ENCODE data around the gene NEDD4L.

DNA sequence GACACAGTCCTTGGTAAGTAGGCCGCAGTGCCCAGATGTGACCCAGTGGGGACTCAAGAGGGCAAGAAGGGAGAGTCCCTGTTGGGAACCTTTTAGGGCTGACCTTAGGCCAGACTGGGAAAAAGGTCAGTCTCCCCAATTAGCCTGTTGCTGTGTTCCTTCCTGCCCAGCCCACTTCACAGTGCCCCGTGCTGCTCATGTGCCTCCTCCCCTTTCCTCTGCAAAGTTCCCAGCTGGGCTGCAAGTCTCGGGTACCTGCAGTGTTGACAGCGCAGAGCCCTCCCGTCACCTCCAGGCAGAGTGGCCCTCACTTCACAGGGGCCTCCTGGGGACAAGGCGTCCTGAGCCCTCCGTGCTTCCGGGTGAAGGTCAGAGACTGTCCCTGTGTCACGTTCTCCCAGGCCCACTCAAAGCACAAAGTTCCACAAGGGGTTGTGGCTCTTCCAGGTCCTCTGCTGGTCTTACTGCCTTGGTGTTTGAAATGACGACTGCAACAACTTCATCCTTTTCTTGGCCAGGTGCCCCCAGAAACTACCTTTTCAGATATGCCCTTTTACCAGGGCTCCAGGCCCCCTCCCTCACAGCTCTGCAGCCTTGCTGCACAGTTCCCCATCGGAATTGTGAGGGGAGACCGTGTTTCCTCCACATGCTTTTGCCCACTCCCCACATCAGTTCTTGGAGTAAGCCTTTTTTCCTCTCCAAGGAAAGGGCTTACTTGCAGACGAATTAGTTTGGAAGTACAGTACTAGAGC is 359.1 kb downstream of the NEDD4L start:
- TF ChIP-seq, protein P1, sequence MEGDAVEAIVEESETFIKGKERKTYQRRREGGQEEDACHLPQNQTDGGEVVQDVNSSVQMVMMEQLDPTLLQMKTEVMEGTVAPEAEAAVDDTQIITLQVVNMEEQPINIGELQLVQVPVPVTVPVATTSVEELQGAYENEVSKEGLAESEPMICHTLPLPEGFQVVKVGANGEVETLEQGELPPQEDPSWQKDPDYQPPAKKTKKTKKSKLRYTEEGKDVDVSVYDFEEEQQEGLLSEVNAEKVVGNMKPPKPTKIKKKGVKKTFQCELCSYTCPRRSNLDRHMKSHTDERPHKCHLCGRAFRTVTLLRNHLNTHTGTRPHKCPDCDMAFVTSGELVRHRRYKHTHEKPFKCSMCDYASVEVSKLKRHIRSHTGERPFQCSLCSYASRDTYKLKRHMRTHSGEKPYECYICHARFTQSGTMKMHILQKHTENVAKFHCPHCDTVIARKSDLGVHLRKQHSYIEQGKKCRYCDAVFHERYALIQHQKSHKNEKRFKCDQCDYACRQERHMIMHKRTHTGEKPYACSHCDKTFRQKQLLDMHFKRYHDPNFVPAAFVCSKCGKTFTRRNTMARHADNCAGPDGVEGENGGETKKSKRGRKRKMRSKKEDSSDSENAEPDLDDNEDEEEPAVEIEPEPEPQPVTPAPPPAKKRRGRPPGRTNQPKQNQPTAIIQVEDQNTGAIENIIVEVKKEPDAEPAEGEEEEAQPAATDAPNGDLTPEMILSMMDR (IDR thresholded peaks at IDR 0.05; ENCODE audit: insufficient read depth, low read depth, low read length), result no peak
- no peak for TF ChIP-seq EZH2 (IDR thresholded peaks at IDR 0.05; ENCODE audit: insufficient read depth, low read length)
